Measurements from ENCODE around the gene ATG4C.

Gene ATG4C

GRCh38 chr1:62884156-62884740 lies 100.3 kb downstream of the ATG4C start:
- Histone ChIP-seq H3K9me3 (ENCODE audit: low read length) (peaks cover 3% of the 10 kb centered on the region), H4K20me1 (ENCODE audit: insufficient read depth, low read length) (no peaks in the 10 kb centered on the region), H3F3A (ENCODE audit: insufficient read depth, low read length) (no peaks in the 10 kb centered on the region), H3K36me3 (ENCODE audit: insufficient read depth, low read length) (no peaks in the 10 kb centered on the region), H3K4me3 (ENCODE audit: low read depth, low read length, poor library complexity, severe bottlenecking) (no peak overlapping the region), H3K9me2 (ENCODE audit: low read depth, low read length) (no peaks in the 10 kb centered on the region), H3K9ac (ENCODE audit: low read length) (no peak overlapping the region), H3K27ac (ENCODE audit: low read depth, low read length, poor library complexity, severe bottlenecking) (no peak overlapping the region), H2AFZ (ENCODE audit: low read length) (no peak overlapping the region), H3K79me2 (ENCODE audit: insufficient read depth, low read length) (no peaks in the 10 kb centered on the region), H3K4me1 (ENCODE audit: insufficient read depth, low read length, severe bottlenecking) (no peaks in the 10 kb centered on the region), H3K4me2 (ENCODE audit: low read length) (no peak overlapping the region), H3K27me3 (ENCODE audit: insufficient read depth, low read length) (no peaks in the 10 kb centered on the region)
- TF ChIP-seq EZH2 (IDR thresholded peaks at IDR 0.05; ENCODE audit: borderline replicate concordance, low read length) (no peak), CTCF (IDR thresholded peaks at IDR 0.05; ENCODE audit: low read length) (no peak)

- Histone ChIP-seq H3K9me2 (ENCODE audit: low read depth, low read length) (no peaks in the 10 kb centered on the region), H3K9ac (ENCODE audit: low read length) (no peak overlapping the region), H4K20me1 (ENCODE audit: insufficient read depth, low read length) (no peaks in the 10 kb centered on the region), H3K36me3 (ENCODE audit: insufficient read depth, low read length) (no peaks in the 10 kb centered on the region), H3K79me2 (ENCODE audit: insufficient read depth, low read length) (no peaks in the 10 kb centered on the region), H3K4me2 (ENCODE audit: low read length) (no peak overlapping the region), H3F3A (ENCODE audit: insufficient read depth, low read length) (no peaks in the 10 kb centered on the region), H3K4me3 (ENCODE audit: low read depth, low read length, poor library complexity, severe bottlenecking) (no peak overlapping the region), H2AFZ (ENCODE audit: low read length) (no peak overlapping the region), H3K4me1 (ENCODE audit: insufficient read depth, low read length, severe bottlenecking) (no peaks in the 10 kb centered on the region), H3K27me3 (ENCODE audit: insufficient read depth, low read length) (no peaks in the 10 kb centered on the region), H3K27ac (ENCODE audit: low read depth, low read length, poor library complexity, severe bottlenecking) (no peak overlapping the region), H3K9me3 (ENCODE audit: low read length) (no peaks in the 10 kb centered on the region)
- no peak for TF ChIP-seq EZH2 (IDR thresholded peaks at IDR 0.05; ENCODE audit: borderline replicate concordance, low read length)
- no peak for TF ChIP-seq CTCF (IDR thresholded peaks at IDR 0.05; ENCODE audit: low read length)
Observed at GRCh38 chr1:62887799-62888507, 104.0 kb downstream of the ATG4C start.

GRCh38 chr1:62891956-62892562 lies 108.1 kb downstream of the ATG4C start:
- H3K4me2 ChIP-seq (ENCODE audit: low read length): no peak overlapping the region
- H3K9ac ChIP-seq (ENCODE audit: low read length): no peak overlapping the region
- H3K27me3 ChIP-seq (ENCODE audit: insufficient read depth, low read length): no peaks in the 10 kb centered on the region
- no peaks in the 10 kb centered on the region for H3K36me3 ChIP-seq (ENCODE audit: insufficient read depth, low read length)
- no peaks in the 10 kb centered on the region for H3F3A ChIP-seq (ENCODE audit: insufficient read depth, low read length)
- no peaks in the 10 kb centered on the region for H4K20me1 ChIP-seq (ENCODE audit: insufficient read depth, low read length)
- H3K4me3 ChIP-seq (ENCODE audit: low read depth, low read length, poor library complexity, severe bottlenecking): no peak overlapping the region
- no peak for TF ChIP-seq CTCF (IDR thresholded peaks at IDR 0.05; ENCODE audit: low read length)
- no peak for TF ChIP-seq EZH2 (IDR thresholded peaks at IDR 0.05; ENCODE audit: borderline replicate concordance, low read length)
- no peak overlapping the region for H2AFZ ChIP-seq (ENCODE audit: low read length)
- no peaks in the 10 kb centered on the region for H3K9me2 ChIP-seq (ENCODE audit: low read depth, low read length)
- no peaks in the 10 kb centered on the region for H3K4me1 ChIP-seq (ENCODE audit: insufficient read depth, low read length, severe bottlenecking)
- H3K9me3 ChIP-seq (ENCODE audit: low read length): no peaks in the 10 kb centered on the region
- no peak overlapping the region for H3K27ac ChIP-seq (ENCODE audit: low read depth, low read length, poor library complexity, severe bottlenecking)
- no peaks in the 10 kb centered on the region for H3K79me2 ChIP-seq (ENCODE audit: insufficient read depth, low read length)
